Liver (tissue), 5 donors: ENCODE data around the gene SUPT4H1. TPM values are rescaled to one million over a fixed set of nuclear protein-coding genes. Genes with fewer than 3 reads are reported as not detected.

Experiments used
- polyA plus RNA-seq, 2 donors: library from polyadenylated mRNA; stranded (reverse) in 1 of 2; unstranded in 1 of 2; fragments of 200-250 nt in 1 of 2; fragments of >200 nt in 1 of 2; fragmentation: Nextera tagmentation in 1 of 2; extraction: Ambion mirVana in 1 of 2; gene quantifications; one replicate each; pipeline versions ENCODE4 v1.2.1 to v1.2.3, GENCODE V29; 2013 to 2015
- small RNA-seq: library from RNA; depleted of rRNA; stranded (forward); fragments of <200 nt; gene quantifications from one replicate; pipeline ENCODE3, GENCODE V24; 2014
- total RNA-seq, 2 donors: library from RNA; depleted of rRNA; stranded (reverse); fragments of >200 nt; gene quantifications; one replicate each; pipeline ENCODE4 v1.2.3, GENCODE V29; 2014
- donor health status: healthy.
- donor health status: healthy.
- donor health status: healthy.

The SUPT4H1 gene
- total and polyA plus RNA-seq, 4 donors = 23.3 to 59.1 (median 40.4) TPM

Small RNA genes within 50 kb of the gene (small RNA-seq; reads per million reads assigned to genes)
- gene MIR4736 = 0.07 reads per million

Other genes with a start within 250 kb of the SUPT4H1 start
- gene OR4D1, start 203.8 kb downstream of the SUPT4H1 start, total RNA-seq = under 1 TPM in 1 of 2 donors, not detected in 1; under 0.01 TPM
- gene OR4D1, start 203.8 kb downstream of the SUPT4H1 start, polyA plus RNA-seq = not detected
- gene OR4D2, start 185.2 kb downstream of the SUPT4H1 start, total RNA-seq = not detected
- gene OR4D2, start 185.2 kb downstream of the SUPT4H1 start, polyA plus RNA-seq = not detected
- gene EPX, start 159.5 kb downstream of the SUPT4H1 start, total RNA-seq = 10 to 100 TPM in 1 of 2 donors, not detected in 1; 10.0 TPM
- under 1 TPM in 1 of 2 donors, not detected in 1; 0.09 TPM for gene EPX, start 159.5 kb downstream of the SUPT4H1 start, polyA plus RNA-seq
- 1 to 10 TPM; 5.7 to 7.9 TPM for gene MKS1, start 132.9 kb downstream of the SUPT4H1 start, total RNA-seq
- 1 to 10 TPM; 4.4 to 4.5 TPM for gene MKS1, start 132.9 kb downstream of the SUPT4H1 start, polyA plus RNA-seq
- not detected for gene LPO, start 113.6 kb downstream of the SUPT4H1 start, total RNA-seq
- not detected for gene LPO, start 113.6 kb downstream of the SUPT4H1 start, polyA plus RNA-seq
- gene MPO, start 71.3 kb downstream of the SUPT4H1 start, total RNA-seq = 100 to 1,000 TPM in 1 of 2 donors, under 1 TPM in 1; 0.17 to 221 TPM
- under 1 TPM; 0.14 to 0.87 TPM for gene MPO, start 71.3 kb downstream of the SUPT4H1 start, polyA plus RNA-seq
- gene TSPOAP1, start 23.4 kb downstream of the SUPT4H1 start, total RNA-seq = 1 to 10 TPM; 2.0 to 4.6 TPM
- 1 to 10 TPM; 1.5 to 3.1 TPM for gene TSPOAP1, start 23.4 kb downstream of the SUPT4H1 start, polyA plus RNA-seq
- 1 to 10 TPM; 4.5 to 8.4 TPM for gene RNF43, start 65.3 kb upstream of the SUPT4H1 start, total RNA-seq
- 1 to 10 TPM; 4.1 to 5.8 TPM for gene RNF43, start 65.3 kb upstream of the SUPT4H1 start, polyA plus RNA-seq
- under 1 TPM; 0.09 to 0.17 TPM for gene HSF5, start 136.2 kb upstream of the SUPT4H1 start, total RNA-seq
- not detected for gene HSF5, start 136.2 kb upstream of the SUPT4H1 start, polyA plus RNA-seq
- gene MTMR4, start 162.4 kb upstream of the SUPT4H1 start, total RNA-seq = 10 to 100 TPM; 39.8 to 70.1 TPM
- 10 to 100 TPM; 17.2 to 20.0 TPM for gene MTMR4, start 162.4 kb upstream of the SUPT4H1 start, polyA plus RNA-seq